ENCODE data around the gene FBXO44.

DNA sequence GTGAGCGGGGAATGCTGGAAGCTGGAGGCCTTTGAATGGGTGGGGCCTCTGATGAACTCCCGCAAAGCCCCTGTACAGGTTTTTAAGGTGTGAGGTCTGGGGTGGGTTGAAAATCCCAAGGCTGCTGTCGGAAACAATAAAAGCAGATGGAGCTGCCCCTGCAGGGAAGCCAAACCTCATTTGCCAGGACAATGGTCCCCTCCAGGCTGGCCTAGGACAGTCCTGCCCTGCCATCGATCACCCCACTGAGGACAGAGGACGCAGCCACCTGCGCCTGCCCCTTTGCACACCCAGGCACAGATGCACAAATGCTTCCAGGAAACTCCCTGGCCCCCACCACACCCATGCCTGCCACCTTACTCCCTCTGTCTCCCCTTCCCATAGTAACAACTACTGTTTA lies 41.2 kb downstream of the FBXO44 start:
- TF ChIP-seq SIN3A (IDR thresholded peaks at IDR 0.05; ENCODE audit: borderline replicate concordance, insufficient read depth, low read length), result no peak
- TF ChIP-seq, protein P1, sequence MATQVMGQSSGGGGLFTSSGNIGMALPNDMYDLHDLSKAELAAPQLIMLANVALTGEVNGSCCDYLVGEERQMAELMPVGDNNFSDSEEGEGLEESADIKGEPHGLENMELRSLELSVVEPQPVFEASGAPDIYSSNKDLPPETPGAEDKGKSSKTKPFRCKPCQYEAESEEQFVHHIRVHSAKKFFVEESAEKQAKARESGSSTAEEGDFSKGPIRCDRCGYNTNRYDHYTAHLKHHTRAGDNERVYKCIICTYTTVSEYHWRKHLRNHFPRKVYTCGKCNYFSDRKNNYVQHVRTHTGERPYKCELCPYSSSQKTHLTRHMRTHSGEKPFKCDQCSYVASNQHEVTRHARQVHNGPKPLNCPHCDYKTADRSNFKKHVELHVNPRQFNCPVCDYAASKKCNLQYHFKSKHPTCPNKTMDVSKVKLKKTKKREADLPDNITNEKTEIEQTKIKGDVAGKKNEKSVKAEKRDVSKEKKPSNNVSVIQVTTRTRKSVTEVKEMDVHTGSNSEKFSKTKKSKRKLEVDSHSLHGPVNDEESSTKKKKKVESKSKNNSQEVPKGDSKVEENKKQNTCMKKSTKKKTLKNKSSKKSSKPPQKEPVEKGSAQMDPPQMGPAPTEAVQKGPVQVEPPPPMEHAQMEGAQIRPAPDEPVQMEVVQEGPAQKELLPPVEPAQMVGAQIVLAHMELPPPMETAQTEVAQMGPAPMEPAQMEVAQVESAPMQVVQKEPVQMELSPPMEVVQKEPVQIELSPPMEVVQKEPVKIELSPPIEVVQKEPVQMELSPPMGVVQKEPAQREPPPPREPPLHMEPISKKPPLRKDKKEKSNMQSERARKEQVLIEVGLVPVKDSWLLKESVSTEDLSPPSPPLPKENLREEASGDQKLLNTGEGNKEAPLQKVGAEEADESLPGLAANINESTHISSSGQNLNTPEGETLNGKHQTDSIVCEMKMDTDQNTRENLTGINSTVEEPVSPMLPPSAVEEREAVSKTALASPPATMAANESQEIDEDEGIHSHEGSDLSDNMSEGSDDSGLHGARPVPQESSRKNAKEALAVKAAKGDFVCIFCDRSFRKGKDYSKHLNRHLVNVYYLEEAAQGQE (IDR thresholded peaks at IDR 0.05; ENCODE audit: insufficient read depth in 1 of 2, low read depth in 2 of 2, low read length in 2 of 2), result no peak
- TF ChIP-seq POLR2AphosphoS5 (IDR thresholded peaks at IDR 0.05; ENCODE audit: low read depth, low read length), result no peak
